DMS53 treated with DMSO at 0.1 percent for 48 hours (cell line): ENCODE data around the gene LNX2.

Experiments
- DNase-seq: peaks from one replicate; lab custom pipeline; 2025; ENCODE audit not compliant: unreplicated experiment; lab: John Stamatoyannopoulos, UW

The LNX2 gene

DNA sequence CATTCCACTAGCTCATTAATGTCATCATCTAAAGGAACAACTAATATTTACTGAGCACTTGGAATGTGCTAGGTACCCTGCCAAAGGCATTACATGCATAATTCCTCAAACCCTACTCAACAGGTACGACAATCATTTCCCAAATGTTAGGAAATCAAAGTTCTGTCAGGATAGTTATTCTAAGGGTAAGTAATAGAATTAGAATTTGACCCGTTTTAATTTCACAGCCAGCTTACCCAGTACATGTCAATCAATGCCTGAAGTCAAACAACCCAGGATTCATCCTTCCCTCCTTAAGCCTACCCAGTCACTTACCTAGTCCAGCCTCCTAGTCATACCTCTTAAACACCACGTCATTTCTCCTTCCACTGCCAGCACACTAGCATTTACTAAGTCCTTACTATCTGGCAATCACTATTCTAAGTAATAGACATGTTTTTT, 2.4 kb downstream of the LNX2 start:
- DNase-seq = no peak

DNA sequence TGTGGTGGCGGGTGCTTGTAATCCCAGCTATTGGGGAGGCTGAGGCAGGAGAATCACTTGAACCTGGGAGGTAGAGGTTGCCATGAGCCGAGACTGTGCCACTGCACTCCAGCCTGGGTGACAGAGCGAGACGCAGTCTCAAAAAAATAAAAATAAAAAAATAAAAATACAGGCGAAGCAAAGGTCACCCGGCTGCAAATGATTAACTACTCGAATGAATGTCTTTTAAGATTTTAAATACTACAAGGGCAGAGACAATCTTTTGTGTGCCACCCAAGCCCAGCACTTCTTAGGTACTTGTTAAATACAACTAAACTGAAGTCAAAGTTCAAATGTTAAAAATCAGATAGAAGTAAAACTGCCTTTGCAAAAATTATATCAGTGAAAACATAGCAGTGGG, 6.7 kb downstream of the LNX2 start:
- DNase-seq = no peak

DNA sequence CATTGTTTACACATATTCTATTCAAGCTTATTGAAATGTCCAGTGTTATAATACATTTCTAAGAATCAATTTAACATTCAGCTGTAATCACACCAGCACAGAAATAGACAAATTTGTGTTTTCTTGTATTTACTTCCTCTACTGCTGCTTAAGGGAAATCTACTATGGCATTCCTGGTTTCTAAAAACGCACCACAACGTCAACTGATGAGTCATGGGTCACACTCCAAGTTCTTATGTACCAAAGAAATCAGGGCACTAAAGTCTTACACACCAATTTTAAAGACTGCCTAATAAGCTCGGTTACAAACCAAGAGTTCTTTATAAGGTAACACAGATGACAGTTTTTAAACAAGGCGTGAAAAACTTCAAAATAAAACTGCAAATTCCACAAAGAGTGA, 13.2 kb downstream of the LNX2 start:
- DNase-seq = peak; percentile 54

DNA sequence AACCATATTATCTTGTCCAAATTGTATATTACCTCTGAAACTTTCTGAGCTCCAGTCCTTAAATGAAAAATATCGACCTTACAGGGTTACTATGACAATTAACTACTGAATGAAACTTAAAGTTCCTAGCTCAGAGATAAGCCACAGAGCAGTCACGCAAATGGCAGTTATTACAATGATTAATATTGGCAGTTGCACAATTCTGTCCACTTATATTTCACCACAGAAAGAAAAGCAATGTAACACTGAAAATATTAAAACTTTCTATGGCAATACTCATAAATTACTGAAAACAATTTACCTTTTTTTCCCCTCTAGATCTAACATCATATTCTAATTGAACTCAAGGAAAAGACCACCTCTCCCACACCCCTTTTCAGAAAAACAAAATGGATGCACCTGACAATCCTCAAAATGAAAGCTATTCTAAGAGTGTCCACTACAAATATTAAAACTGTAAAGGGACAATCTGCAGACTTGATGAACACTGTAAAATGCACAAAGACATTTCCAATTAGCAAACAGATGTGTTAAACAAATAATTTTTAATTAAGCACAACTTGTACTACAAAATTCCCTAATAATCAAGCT, 14.6 kb downstream of the LNX2 start:
- no peak for DNase-seq

DNA sequence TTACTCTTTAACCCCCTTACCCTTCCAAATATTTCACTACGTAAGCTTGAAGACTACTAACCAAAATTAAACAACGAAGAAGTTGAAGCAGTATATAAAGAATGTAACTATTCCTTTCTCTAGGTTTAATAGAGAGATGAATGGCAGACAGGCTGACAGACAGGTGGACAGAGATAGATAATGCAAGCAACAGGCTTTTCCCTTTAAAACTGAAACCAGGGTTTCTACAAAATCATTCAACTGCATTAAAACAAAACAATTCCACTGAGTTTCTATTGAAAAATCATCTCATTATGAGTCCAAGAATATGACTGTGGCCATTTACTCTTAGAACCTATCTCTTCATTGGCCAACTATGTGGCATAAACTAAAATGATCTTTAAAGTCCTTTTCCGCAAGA, 15.2 kb downstream of the LNX2 start:
- no peak for DNase-seq

DNA sequence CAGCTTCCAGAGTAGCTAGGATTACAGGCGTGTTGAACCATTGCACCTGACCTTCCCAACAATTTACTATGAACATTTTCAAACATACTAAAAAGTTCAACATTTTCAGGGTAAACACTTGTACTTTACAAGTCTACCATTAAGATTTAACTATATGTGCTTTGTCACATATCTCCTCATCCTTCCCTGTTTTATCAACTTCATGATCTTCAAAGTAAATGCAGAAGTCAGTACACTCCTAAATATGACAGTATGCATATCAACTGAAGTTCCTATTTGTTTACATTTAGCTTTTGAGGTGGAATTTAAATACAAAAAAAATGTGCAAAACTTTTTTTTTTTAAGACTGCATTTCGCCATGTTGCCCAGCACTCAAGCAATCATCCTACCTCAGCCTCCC, 18.5 kb downstream of the LNX2 start:
- no peak for DNase-seq

DNA sequence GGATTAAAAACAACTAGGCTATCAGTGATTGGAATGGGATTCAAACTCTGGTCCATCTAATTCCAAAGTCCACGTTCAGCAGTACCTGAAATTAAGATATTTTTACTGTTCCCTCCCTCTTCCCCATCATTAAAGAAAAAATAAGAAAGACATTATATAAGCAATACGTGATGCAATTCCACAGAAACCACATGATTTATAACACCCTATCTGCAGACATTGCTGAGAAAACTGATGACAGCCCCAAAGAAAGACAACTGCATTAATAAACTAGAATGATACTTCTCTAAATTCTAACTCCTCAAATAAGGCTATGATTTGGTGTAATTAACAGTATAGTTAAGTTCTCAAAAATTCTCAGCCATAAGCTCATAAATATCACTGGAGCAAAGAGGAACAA, 19.1 kb downstream of the LNX2 start:
- no peak for DNase-seq

DNA sequence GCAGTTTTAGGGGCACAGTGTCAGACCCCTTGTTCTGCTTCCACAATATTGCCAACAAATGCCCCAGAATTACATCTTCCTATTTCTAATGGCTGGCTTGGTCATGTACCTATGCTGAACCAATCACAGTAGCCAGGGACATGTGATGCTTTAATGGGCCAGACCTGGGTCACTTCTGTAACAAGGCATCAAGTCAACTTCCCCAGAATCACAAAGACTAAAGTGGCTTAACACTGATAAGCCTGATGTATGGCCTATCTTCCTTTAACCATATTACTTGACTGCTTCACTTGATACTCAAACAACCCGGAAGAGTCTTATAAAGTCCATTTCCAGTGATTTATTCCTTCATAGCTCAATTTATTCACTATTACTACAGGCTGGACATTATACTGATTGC, 19.6 kb downstream of the LNX2 start:
- no peak for DNase-seq

DNA sequence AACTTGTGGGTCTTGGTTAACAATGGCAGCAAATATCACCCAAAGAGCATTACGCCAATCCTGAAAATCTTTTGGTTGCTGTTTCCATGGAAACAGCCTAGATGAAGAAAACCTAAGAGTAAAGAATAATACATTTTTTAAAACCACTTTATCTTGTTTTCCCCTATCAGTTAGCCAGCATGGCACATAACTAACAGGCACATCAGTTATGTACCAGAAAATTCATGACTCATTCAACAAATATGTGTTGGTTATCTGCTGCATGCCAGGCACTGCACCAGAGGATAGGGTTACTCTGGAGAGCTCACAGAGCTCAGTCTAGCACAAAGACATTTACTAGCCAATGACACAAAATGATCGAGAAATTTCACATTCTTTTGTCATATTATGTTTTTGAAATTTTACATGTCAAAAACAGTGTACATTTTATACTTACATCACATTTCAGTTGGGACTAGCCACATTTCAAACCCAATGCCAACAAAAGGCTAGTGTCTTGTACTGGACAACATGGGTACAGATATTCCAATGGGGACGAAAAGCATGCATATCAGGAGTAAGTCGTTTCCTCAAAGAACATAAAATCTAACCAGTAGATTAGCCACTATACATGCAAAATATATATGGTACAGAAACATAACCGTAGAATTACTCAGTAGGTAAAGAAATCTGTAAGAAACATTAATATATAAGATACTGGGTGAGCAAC, 20.3 kb downstream of the LNX2 start:
- peak; percentile 29 for DNase-seq

DNA sequence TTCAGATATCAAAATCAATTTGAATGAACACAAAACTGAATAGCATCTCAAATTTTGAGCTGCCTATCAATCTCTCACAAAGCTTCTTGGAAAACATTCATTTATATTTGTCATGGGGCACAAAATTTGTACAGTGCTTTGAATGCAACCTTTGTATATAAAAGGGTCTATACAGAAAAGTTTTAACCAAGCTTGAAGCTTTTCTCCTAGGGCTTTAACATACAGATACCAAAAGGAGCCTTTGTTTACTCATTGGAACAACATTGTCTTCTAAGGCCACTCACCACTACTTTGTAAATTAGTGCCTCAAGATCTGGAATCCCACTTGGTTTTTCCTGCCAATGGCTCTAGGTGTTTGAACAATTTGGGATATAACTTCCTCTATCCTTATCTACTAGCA, 21.2 kb downstream of the LNX2 start:
- no peak for DNase-seq

DNA sequence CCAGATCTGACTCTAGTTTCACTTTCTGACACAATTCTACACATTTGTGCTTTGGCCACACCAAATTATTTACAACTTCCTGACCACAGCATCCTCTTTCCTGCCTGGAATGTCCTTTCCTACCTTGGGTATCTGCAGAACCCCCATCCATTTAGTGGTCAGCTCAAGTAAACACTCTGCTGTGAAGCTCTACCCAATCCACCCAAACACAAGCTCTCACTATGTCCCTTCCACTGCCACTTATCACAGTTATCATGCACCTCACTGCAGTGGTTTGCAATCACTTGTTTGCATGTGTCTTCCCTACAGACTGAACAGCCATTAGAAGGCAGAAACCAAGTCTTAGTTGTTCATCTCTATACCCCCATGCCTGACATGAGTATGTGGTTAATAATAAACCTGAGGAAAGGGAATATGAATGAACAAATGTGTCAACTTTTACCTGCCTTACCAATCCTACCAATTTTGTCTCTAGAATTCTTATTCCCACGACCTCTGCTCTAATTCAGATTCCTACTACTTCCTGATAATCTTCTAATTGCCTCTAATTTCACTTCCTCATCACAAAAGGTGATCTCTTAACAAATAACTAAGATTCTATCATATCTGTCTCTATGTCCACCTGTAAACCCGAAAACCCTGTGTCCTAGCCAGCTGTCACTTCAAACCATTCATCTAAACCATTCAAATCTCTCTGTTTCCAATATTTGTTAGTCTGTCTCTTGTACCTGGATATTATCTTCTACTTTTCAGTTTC, 25.1 kb downstream of the LNX2 start:
- DNase-seq = no peak

DNA sequence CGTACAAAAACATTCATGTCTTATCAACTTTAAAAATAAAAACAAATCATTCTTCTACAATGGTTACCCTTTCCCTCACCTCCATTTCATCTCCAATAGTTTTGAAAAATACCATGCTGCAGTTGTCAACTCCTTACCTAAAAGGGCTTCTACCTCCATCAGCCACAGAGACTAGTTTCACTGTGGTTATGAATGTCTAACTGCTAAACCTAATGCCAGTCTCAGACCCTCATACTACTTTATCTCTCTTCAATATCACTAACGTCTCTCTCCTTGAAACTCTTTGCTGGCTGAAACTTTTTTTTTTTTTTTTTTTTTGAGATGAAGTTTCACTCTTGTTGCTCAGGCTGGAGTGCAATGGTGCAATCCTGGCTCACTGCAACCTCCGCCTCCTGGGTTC, 27.1 kb downstream of the LNX2 start:
- DNase-seq = no peak

DNA sequence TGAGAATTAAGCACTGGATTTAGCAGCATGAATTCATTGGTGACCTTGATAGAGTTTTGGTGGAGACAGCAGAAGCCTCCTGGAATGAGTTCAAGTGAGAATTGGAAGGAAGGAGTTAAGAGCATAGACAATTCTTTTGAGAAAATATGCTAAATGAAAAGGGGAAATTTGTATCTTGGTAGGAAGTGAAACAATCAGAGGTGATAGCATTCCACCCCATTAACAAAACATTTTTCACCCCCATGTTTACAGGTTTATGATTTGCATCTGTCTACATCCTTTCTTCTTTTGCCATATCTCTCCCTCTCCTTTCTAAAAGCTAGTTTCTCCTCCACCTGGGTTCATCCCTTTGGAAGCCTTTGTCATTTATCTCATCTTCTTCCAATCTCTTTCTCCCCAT, 27.5 kb downstream of the LNX2 start:
- no peak for DNase-seq

DNA sequence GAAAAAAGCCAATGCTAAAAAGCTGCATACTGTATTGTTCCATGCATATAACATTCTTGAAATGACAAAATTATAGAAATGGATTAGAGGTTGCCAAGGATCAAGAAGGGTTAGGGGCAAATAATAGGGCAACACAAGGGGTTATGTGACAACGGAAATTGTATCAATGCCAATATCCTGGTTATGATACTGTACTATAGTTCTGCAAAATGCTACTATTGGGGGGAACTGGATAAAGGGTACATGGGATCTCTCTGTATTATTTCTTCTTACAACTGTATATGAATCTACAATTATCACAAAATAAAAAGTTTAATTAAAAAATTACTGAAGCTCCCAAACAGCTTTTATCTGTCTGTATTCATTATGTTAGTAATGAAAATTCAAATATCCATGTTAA, 31.9 kb downstream of the LNX2 start:
- no peak for DNase-seq

DNA sequence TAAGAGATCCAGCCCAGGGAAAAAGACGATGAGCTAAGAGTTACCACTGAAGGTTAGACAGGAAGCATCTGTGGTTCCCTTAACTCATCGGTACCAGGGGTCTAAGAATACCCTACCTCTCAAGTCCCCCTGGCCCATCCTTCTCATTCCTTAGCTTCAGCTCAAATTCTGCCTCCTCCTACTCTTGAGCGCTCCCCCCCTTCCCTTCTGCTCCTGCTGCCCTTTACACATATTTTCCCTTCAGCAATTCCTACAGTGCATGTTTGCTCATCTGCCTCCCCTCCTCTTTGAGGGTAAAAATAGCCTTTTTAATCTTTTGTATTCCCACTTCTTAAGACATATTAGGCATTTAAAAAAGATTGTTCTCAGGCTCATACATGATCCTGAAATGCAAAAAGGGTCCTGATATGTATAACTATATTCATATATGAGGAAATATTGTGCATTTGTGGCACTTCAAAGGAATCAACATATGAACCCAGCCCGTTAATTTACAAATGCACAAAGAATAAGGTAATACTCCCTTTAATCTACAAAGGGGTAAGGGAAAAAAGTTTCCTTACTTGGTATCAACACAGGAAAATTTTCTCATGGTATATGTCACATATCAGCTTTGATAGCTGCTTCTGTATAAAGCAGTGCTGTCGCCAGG, 33.1 kb downstream of the LNX2 start:
- DNase-seq = no peak

DNA sequence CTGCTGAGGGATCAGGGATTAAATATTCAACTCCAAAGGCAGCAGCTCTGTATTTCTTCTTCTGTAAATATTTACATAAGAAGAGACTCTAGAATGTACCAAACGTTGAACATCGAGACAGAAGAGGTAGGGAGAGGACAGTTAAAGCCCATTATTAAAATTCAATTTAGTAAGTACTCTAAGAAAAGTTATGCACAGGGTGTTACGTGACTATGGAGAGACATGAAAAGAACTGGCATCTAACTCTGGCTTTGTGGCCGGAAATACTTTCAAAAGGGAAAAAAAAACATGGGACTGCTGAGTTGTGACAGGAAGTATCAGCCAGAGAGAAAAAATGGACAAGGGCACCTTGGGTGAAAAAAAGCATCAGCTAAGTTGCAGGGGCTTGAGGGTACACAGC, 36.7 kb downstream of the LNX2 start:
- DNase-seq = peak; percentile 6

DNA sequence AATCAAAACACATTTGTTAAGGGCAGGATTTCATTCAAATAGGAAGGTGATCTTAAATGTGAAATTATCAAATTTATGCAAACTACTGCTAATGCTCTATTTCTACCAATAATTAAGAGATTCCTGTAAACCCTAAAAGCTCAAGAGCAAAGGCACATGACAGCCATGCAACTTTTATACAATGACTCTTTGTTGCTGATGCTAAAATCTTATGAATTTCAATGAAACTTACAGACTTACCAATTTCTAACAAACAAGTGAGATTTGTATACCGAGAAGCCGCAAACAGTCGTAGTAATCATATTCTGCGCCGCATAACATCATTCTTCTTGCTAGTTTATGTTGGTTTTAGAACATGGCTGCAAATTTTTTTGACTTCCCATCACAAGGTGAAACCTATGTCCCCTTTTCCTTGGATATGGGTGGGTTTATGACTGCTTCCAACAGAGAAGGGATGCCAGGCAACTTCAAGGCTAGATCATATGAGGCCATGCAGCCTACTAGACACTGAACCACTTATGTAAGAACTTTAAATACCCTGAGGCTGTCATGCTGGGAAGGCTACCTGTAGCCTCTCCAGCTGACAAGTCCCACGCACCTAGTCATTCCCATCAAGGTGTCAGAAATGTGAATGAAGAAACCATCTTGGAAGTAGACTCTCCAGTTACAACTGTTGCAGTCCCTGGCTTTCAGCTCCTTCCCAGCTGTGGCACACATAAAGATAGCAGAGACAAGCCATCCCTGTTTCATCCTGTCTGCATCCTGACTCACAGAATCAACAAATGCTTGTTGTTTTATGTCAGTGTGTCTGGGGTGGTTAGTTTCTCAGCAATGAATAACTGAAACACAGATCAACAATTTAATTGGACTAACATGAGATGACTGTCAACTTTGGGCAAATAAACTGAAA, 42.0 kb downstream of the LNX2 start:
- peak; percentile 50 for DNase-seq

DNA sequence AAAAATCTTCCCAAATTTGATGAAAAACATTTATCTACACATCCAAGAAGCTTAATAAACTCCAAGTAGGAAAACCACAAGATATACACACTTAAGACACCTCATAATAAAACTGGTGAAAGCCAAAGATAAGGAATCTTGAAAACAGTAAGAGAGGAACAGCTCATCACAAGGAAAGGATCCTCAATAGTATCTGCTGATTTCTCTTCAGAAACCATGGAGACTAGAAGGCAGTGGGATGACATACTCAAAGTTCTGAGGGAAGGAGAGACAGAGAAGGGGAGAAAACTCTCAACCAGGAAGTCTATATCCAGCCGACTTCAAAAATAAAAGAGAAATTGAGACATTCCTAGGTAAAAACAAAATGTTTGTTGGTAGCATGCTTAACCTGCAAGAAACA, 45.7 kb downstream of the LNX2 start:
- no peak for DNase-seq

DNA sequence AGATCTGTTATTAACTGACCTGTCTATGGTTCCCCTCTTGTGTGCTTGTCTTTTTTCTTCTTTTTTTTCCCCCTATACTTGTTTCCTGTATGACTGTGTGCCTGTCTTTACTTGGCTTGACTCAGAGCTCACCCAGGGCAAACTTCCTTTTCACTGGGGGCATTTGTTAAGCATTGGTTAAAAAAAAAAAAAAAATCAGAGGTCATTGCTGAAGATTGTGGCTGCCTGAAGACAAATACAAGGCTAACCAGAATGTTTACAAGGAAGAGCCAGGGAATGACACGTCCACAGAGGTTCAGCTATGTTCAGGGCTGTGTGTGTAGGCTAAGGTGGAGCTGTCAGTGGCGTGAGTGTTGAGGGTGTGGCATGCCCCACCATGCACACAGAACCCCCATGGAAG, 47.1 kb downstream of the LNX2 start:
- DNase-seq = no peak

DNA sequence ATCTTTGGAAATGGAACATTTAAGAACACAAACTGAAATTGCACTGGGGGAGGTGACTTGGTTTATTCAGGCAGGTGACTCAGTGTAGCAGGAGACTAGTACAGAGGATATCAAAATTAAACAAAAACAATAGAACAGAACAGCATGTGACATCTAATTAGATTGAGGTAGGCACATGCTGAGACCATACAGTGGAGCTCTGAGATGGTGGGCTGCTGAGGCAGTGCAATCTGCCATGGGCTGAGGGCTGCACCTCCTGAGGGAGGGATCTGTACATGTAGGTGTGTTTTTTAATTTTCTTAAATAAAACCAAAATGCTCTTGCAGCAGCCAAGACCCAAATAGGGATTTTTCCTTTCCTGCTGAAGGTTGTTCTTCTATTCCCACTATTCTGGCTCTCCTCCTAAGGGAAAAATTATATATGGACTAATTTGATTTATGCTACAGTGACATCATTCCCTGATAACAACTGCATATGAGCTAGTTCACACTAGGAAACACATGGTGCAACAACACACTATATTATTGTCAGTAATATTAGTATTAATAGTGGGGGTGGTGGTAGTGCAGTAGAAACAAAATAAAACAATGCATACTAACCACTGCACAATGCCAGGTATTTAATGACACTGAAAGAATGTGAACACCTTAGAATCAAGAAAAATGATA, 48.0 kb downstream of the LNX2 start:
- DNase-seq = no peak
